HepG2 (cell line): ENCODE results near the gene LRRC27. TPM values are rescaled to one million over a fixed set of nuclear protein-coding genes. Genes with fewer than 3 reads are reported as not detected.

Source experiments
- ETV5 ChIP-seq: IDR thresholded peaks from 2 replicates; pipeline ENCODE4 v1.6.1; 2018; ENCODE audit warnings: missing biosample characterization, missing genetic modification reagents, inconsistent platforms, borderline replicate concordance
- PCBP1 ChIP-seq: fragments of 200-400 bp; formaldehyde crosslinking; IDR thresholded peaks from 2 replicates; pipeline ENCODE4 v1.6.1; 2017; ENCODE audit warnings: mild to moderate bottlenecking, low read depth, low read length, borderline replicate concordance
- RELA ChIP-seq: sonication (generic); formaldehyde crosslinking; IDR thresholded peaks from 2 replicates; pipeline ENCODE4 v1.4.0; 2020; ENCODE audit warnings: missing genetic modification reagents
- ZNF205 ChIP-seq: IDR thresholded peaks from 2 replicates; pipeline ENCODE4 v1.6.1; 2018; ENCODE audit warnings: missing biosample characterization, missing genetic modification reagents
- ZNF687 ChIP-seq: sonication (generic); formaldehyde crosslinking; IDR thresholded peaks from 2 replicates; pipeline ENCODE4 v1.5.1; 2020; ENCODE audit warnings: mild to moderate bottlenecking, missing genetic modification reagents, moderate library complexity
- polyA plus RNA-seq, 8 experiments: library from polyadenylated mRNA; depleted of rRNA in 3 of 8; stranded (reverse) in 7 of 8; unstranded in 1 of 8; fragments of >200 nt; fragmentation: Illumina TruSeq in 4 of 8; extraction: Trizol in 4 of 8; gene quantifications; 2 replicates each; pipeline versions ENCODE4 v1.2.1 to v1.2.3, GENCODE V29; 2011 to 2016; ENCODE audit warnings: low read depth in 4 of 8, missing spikeins in 1 of 8, mixed read lengths in 1 of 8; ENCODE audit not compliant: insufficient read depth in 1 of 8
- total RNA-seq, 5 experiments: library from RNA; depleted of rRNA; stranded (reverse); fragments of >200 nt; fragmentation: Illumina TruSeq; extraction: Trizol; gene quantifications; 2 replicates each; pipeline ENCODE4 v1.2.3, GENCODE V29; 2016; ENCODE audit warnings: low read depth in 1 of 5
- TF ChIP-seq, protein P1 (sequence below): sonication (generic); formaldehyde crosslinking; IDR thresholded peaks from 2 replicates; pipeline ENCODE4 v1.8.1; 2022; ENCODE audit warnings: low read depth, mild to moderate bottlenecking, missing genetic modification reagents

Gene LRRC27
- total and polyA plus RNA-seq, 2 of the 13 experiments (the other 11 are each of a cell fraction or from before 2014, with no cell fraction given), result 4.2 to 4.6 TPM

- TF ChIP-seq, protein P1, sequence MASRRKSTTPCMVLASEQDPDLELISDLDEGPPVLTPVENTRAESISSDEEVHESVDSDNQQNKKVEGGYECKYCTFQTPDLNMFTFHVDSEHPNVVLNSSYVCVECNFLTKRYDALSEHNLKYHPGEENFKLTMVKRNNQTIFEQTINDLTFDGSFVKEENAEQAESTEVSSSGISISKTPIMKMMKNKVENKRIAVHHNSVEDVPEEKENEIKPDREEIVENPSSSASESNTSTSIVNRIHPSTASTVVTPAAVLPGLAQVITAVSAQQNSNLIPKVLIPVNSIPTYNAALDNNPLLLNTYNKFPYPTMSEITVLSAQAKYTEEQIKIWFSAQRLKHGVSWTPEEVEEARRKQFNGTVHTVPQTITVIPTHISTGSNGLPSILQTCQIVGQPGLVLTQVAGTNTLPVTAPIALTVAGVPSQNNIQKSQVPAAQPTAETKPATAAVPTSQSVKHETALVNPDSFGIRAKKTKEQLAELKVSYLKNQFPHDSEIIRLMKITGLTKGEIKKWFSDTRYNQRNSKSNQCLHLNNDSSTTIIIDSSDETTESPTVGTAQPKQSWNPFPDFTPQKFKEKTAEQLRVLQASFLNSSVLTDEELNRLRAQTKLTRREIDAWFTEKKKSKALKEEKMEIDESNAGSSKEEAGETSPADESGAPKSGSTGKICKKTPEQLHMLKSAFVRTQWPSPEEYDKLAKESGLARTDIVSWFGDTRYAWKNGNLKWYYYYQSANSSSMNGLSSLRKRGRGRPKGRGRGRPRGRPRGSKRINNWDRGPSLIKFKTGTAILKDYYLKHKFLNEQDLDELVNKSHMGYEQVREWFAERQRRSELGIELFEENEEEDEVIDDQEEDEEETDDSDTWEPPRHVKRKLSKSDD (CRISPR knock-in tag), result no peak
- TF ChIP-seq ETV5, result no peak
- peak; percentile 15; the same call in 1 of the 2 replicates for TF ChIP-seq ZNF687 (CRISPR knock-in tag)
- TF ChIP-seq RELA (CRISPR knock-in tag), result no peak
- TF ChIP-seq PCBP1, result 0 out of 2 replicates have a peak, but pooled peaks have one; percentile 6
- no peak for TF ChIP-seq ZNF205 (CRISPR knock-in tag)
Measured at GRCh38 chr10:132418527-132419416, 86.8 kb downstream of the LRRC27 start (continued).
